HEK293 (cell line): ENCODE results near the gene RPN1.

Source experiments
- AEBP2 ChIP-seq: fragments of 450-650 bp; formaldehyde crosslinking; IDR thresholded peaks from 2 replicates; pipeline ENCODE4 v1.5.1; 2016; ENCODE audit warnings: missing biosample characterization, missing genetic modification characterization, borderline replicate concordance
- BCL6B ChIP-seq: fragments of 450-650 bp; formaldehyde crosslinking; IDR thresholded peaks from 2 replicates; pipeline ENCODE4 v1.5.1; 2017; ENCODE audit warnings: missing biosample characterization, missing genetic modification characterization
- CTCF ChIP-seq: fragments of 450-650 bp; formaldehyde crosslinking; IDR thresholded peaks from 2 replicates; pipeline ENCODE4 v1.5.1; 2016; ENCODE audit warnings: missing biosample characterization, missing genetic modification characterization
- PRDM2 ChIP-seq: fragments of 450-650 bp; formaldehyde crosslinking; IDR thresholded peaks from 2 replicates; pipeline ENCODE4 v1.5.1; 2016; ENCODE audit warnings: missing biosample characterization, missing genetic modification characterization, borderline replicate concordance
- RBAK ChIP-seq: fragments of 450-650 bp; formaldehyde crosslinking; IDR thresholded peaks from 2 replicates; pipeline ENCODE4 v1.5.1; 2016; ENCODE audit warnings: missing biosample characterization, missing genetic modification characterization
- ZBTB8A ChIP-seq: fragments of 450-650 bp; formaldehyde crosslinking; IDR thresholded peaks from 2 replicates; pipeline ENCODE4 v1.5.1; 2016; ENCODE audit warnings: missing biosample characterization, missing genetic modification characterization
- ZFP3 ChIP-seq: fragments of 450-650 bp; formaldehyde crosslinking; IDR thresholded peaks from 2 replicates; pipeline ENCODE4 v1.5.1; 2016; ENCODE audit warnings: low read depth, missing biosample characterization, missing genetic modification characterization
- ZNF138 ChIP-seq: fragments of 450-650 bp; formaldehyde crosslinking; IDR thresholded peaks from 2 replicates; pipeline ENCODE4 v1.5.1; 2016; ENCODE audit warnings: missing biosample characterization, missing genetic modification characterization, borderline replicate concordance
- ZNF202 ChIP-seq: fragments of 450-650 bp; formaldehyde crosslinking; IDR thresholded peaks from 2 replicates; pipeline ENCODE4 v1.5.1; 2016; ENCODE audit warnings: missing biosample characterization, missing genetic modification characterization, borderline replicate concordance
- ZNF23 ChIP-seq: fragments of 450-650 bp; formaldehyde crosslinking; IDR thresholded peaks from 2 replicates; pipeline ENCODE4 v1.5.1; 2016; ENCODE audit warnings: missing biosample characterization, missing genetic modification characterization, borderline replicate concordance
- ZNF391 ChIP-seq: fragments of 450-650 bp; formaldehyde crosslinking; IDR thresholded peaks from 2 replicates; pipeline ENCODE4 v1.5.1; 2016; ENCODE audit warnings: low read depth, missing biosample characterization, missing genetic modification characterization, borderline replicate concordance
- ZNF518A ChIP-seq: fragments of 450-650 bp; formaldehyde crosslinking; conservative IDR thresholded peaks from 2 replicates; pipeline ENCODE4 v1.5.1; 2016; ENCODE audit warnings: low read depth, missing biosample characterization, missing genetic modification characterization
- ZSCAN16 ChIP-seq: fragments of 450-650 bp; formaldehyde crosslinking; IDR thresholded peaks from 2 replicates; pipeline ENCODE4 v1.5.1; 2016; ENCODE audit warnings: missing biosample characterization, missing genetic modification characterization

- no peak for TF ChIP-seq ZSCAN16 (tag by site-specific recombination)
- TF ChIP-seq CTCF (tag by site-specific recombination): no peak
- TF ChIP-seq ZNF202 (tag by site-specific recombination): no peak
- TF ChIP-seq ZNF391 (tag by site-specific recombination): no peak
- no peak for TF ChIP-seq PRDM2 (tag by site-specific recombination)
- TF ChIP-seq RBAK (tag by site-specific recombination): no peak
- no peak for TF ChIP-seq AEBP2 (tag by site-specific recombination)
- no peak for TF ChIP-seq ZBTB8A (tag by site-specific recombination)
- TF ChIP-seq ZFP3: no peak
- no peak for TF ChIP-seq ZNF518A (tag by site-specific recombination)
- TF ChIP-seq ZNF138: no peak
- no peak for TF ChIP-seq BCL6B (tag by site-specific recombination)
- no peak for TF ChIP-seq ZNF23 (tag by site-specific recombination)
These were observed 18.3 kb downstream of the RPN1 start for GRCh38 chr3:128632301-128632700.
